Posterior vena cava (tissue), 2 donors: ENCODE data around the gene HCN2. TPM values are rescaled to one million over a fixed set of nuclear protein-coding genes. Genes with fewer than 3 reads are reported as not detected.
"Not testable (repeated sequence)": the region's sequence is repeated elsewhere in the genome, so short reads cannot be mapped to it uniquely, and the experiment has no call there.

Experiments
- DNase-seq: peaks from one replicate; pipeline ENCODE4 v3.0.0-alpha.2; 2020; ENCODE audit warnings: low spot score
- intact Hi-C, 2 donors: fragments of 100-400 bp; cut with DNase I; formaldehyde crosslinking; loops; one replicate each; pipeline versions ENCODE4 v1.14.1 to v1.14.2; 2022 to 2023
- total RNA-seq, 2 donors: library from RNA; stranded (reverse); fragmentation: NEBNext Ultra II Directional; extraction: Animal tissue kit (Norgen Biotek cat#: 25700); gene quantifications; one replicate each; pipeline ENCODE4 v1.2.1, GENCODE V29; 2021
- donor health status: DM: yes; HTN: yes; CAD: no.
- donor health status: DM: yes; HTN: yes; CAD: no.

Gene HCN2
- total RNA-seq, 2 donors from 2014 or later: 0.10 to 0.37 TPM

- intact Hi-C loops: loop anchor here in 1 of 2 donors (10.0 kb wide), 1 partner anchor 142 kb away; no protein-coding TSS in a partner anchor
- DNase-seq: peak; percentile 85
Observed at GRCh38 chr19:582497-583197, 7.0 kb upstream of the HCN2 start.

GRCh38 chr19:583198-583967 is 6.3 kb upstream of the HCN2 start:
- intact Hi-C loops: loop anchor here in 1 of 2 donors (10.0 kb wide), 1 partner anchor 141 kb away; no protein-coding TSS in a partner anchor
- peak; percentile 66 for DNase-seq

GRCh38 chr19:583968-584239 is 5.8 kb upstream of the HCN2 start:
- intact Hi-C loops: loop anchor here in 1 of 2 donors (10.0 kb wide), 1 partner anchor 141 kb away; no protein-coding TSS in a partner anchor

GRCh38 chr19:584240-585001 is 5.3 kb upstream of the HCN2 start:
- intact Hi-C loops: loop anchor here in 1 of 2 donors (10.0 kb wide), 1 partner anchor 140 kb away; no protein-coding TSS in a partner anchor
- DNase-seq: no peak

More at GRCh38 chr19:583968-584239, 5.8 kb upstream of the HCN2 start:
- DNase-seq: no peak

- not testable (repeated sequence) for DNase-seq
- intact Hi-C loops: loop anchor here in 1 of 2 donors (10.0 kb wide), 1 partner anchor 140 kb away; no protein-coding TSS in a partner anchor
Observed at GRCh38 chr19:585146-585545, 4.5 kb upstream of the HCN2 start.

GRCh38 chr19:585551-586110 is 4.0 kb upstream of the HCN2 start:
- no peak for DNase-seq
- intact Hi-C loops: loop anchor here in 1 of 2 donors (10.0 kb wide), 1 partner anchor 139 kb away; no protein-coding TSS in a partner anchor

- intact Hi-C loops: loop anchor here in 1 of 2 donors (10.0 kb wide), 1 partner anchor 137 kb away; no protein-coding TSS in a partner anchor
- peak; percentile 91 for DNase-seq
Observed at GRCh38 chr19:588093-588740, 1.5 kb upstream of the HCN2 start.

- intact Hi-C loops: loop anchor here in 1 of 2 donors (10.0 kb wide), 1 partner anchor 136 kb away; no protein-coding TSS in a partner anchor
- DNase-seq: no peak
Observed at GRCh38 chr19:588741-589692, 664 bp upstream of the HCN2 start.

GRCh38 chr19:590396-590745 is 690 bp downstream of the HCN2 start:
- DNase-seq: no peak
- intact Hi-C loops: no loop called here

- intact Hi-C loops: no loop called here
- DNase-seq: no peak
Observed at GRCh38 chr19:590750-591098, 1.0 kb downstream of the HCN2 start.

- no peak for DNase-seq
- intact Hi-C loops: no loop called here
Observed at GRCh38 chr19:591099-591958, 1.6 kb downstream of the HCN2 start.

GRCh38 chr19:592101-592500 is 2.4 kb downstream of the HCN2 start:
- intact Hi-C loops: no loop called here
- DNase-seq: no peak

- intact Hi-C loops: no loop called here
- DNase-seq: no peak
Observed at GRCh38 chr19:593055-593454, 3.4 kb downstream of the HCN2 start.

- DNase-seq: no peak
- intact Hi-C loops: no loop called here
Observed at GRCh38 chr19:593505-593904, 3.8 kb downstream of the HCN2 start.

- no peak for DNase-seq
- intact Hi-C loops: no loop called here
Observed at GRCh38 chr19:594265-594870, 4.7 kb downstream of the HCN2 start.
